ENCODE data around the gene ZNF221. TPM values are rescaled to one million over a fixed set of nuclear protein-coding genes. Genes with fewer than 3 reads are reported as not detected.

ZNF221 gene
- total RNA-seq, 1 experiment from 2014 or later: 2.5 TPM

DNA sequence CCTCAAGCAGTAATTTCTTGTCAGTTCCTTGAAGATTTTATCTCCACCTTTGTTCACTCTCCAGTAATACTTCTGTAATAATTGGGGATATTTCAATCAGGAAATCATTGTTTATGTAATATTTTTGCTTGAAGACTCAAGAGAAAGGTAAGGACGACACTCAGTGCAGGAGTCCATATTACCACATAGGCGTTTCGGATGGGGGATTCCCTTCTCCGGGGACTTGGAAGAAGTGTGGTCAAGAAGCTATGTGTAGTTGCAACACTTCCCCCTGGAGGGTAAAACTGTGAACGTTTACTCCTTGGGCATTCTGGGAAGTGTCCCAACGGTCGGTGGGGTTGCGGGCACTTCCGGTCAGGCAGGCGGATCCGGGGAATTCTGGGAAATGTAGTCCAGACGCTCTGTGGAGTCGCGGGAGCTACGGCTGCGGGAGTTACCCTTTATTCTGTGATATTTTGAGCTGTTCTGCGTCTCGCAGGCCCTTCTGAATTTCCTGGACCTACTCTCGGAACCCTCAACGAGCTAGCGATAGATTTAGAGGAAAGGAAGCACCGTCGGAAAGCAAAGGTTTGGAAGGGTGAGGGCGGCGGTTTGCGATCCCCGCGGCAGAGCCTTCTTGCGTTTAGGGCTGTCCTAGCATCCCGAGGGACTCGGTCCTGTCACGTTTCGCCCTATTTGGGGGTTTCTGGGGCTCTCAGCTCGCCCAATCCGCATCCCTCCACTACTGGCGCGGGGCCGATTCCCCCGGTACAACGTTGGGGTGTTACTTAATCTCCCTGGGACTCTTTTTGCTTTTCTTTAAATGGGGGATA lies at the start of gene ZNF221 (continued):
- TF ChIP-seq REST (IDR thresholded peaks at IDR 0.05; ENCODE audit: low read depth): no peak
- TF ChIP-seq EZH2 (IDR thresholded peaks at IDR 0.05): no peak

- Histone ChIP-seq H3K9me3 (ENCODE audit: control insufficient read depth in 1 of 2, insufficient read depth in 1 of 2, low read depth in 1 of 2, low read length in 2 of 2) (no peaks in the 10 kb centered on the region; a peak in 2 of 4 replicates), H3K4me1 (ENCODE audit: control insufficient read depth in 1 of 2, insufficient read depth in 2 of 2, low read length in 2 of 2) (no peaks in the 10 kb centered on the region), H3K27me3 (ENCODE audit: insufficient read depth, low read length) (no peaks in the 10 kb centered on the region), H3K36me3 (ENCODE audit: control insufficient read depth in 1 of 2, insufficient read depth in 2 of 2, low read length in 2 of 2) (no peaks in the 10 kb centered on the region), H4K20me1 (ENCODE audit: insufficient read depth) (no peaks in the 10 kb centered on the region), H3K4me2 (ENCODE audit: low read length) (no peak overlapping the region), H3K79me2 (ENCODE audit: insufficient read depth, low read length) (no peaks in the 10 kb centered on the region), H3K4me3 (replicated peaks in 1 of 2; ENCODE audit: low read depth in 1 of 2, low read length in 2 of 2) (no peak overlapping the region), H2AFZ (ENCODE audit: low read depth, low read length, poor library complexity, severe bottlenecking) (no peak overlapping the region), H3K9me2 (ENCODE audit: insufficient read depth) (no peaks in the 10 kb centered on the region), H3K27ac (ENCODE audit: low read depth, low read length) (no peak overlapping the region), H3K9ac (ENCODE audit: low read length) (no peak overlapping the region)
- CTCF ChIA-PET: no interaction called here
- POLR2A ChIA-PET: no interaction called here
- no TSS peak for BruUV-seq (replicated peaks)
- DNase-seq (ENCODE audit: low read depth, low spot score): no peak
- RAD21 ChIA-PET (ENCODE audit: low non-redundant PET in 1 of 2, low total read pairs in 2 of 2, uncharacterized antibody in 2 of 2, unreplicated experiment in 2 of 2): no interaction called here
- ATAC-seq: no peak
- intact Hi-C loops (cut with micrococcal nuclease): no loop called here
- no peak for TF ChIP-seq MAX (IDR thresholded peaks at IDR 0.05)
- no peak for TF ChIP-seq FOSL1 (IDR thresholded peaks at IDR 0.05; ENCODE audit: low read depth)
- no peak for TF ChIP-seq REST (IDR thresholded peaks at IDR 0.05; ENCODE audit: low read depth)
- TF ChIP-seq POLR2AphosphoS5 (IDR thresholded peaks at IDR 0.05; ENCODE audit: low read depth, low read length): no peak
- no peak for TF ChIP-seq ELF1 (IDR thresholded peaks at IDR 0.05; ENCODE audit: borderline replicate concordance, low read depth)
- TF ChIP-seq SRF (IDR thresholded peaks at IDR 0.05; ENCODE audit: low read depth): no peak
- TF ChIP-seq, protein P1, sequence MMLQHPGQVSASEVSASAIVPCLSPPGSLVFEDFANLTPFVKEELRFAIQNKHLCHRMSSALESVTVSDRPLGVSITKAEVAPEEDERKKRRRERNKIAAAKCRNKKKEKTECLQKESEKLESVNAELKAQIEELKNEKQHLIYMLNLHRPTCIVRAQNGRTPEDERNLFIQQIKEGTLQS (IDR thresholded peaks at IDR 0.05): no peak
- no peak for TF ChIP-seq ZNF274 (IDR thresholded peaks at IDR 0.05; ENCODE audit: low read depth, low read length)
- TF ChIP-seq EZH2phosphoT487 (IDR thresholded peaks at IDR 0.05; ENCODE audit: borderline replicate concordance): no peak
- TF ChIP-seq CEBPB (IDR thresholded peaks at IDR 0.05; ENCODE audit: low read depth): no peak
- no peak for TF ChIP-seq CBX3 (IDR thresholded peaks at IDR 0.05; ENCODE audit: low read depth)
- TF ChIP-seq RAD21 (IDR thresholded peaks at IDR 0.05; ENCODE audit: low read depth): no peak
- TF ChIP-seq YY1 (IDR thresholded peaks at IDR 0.05; ENCODE audit: extremely low read depth, insufficient replicate concordance, low read depth, low read length): no peak
- TF ChIP-seq EGR1 (IDR thresholded peaks at IDR 0.05; ENCODE audit: low read depth): no peak
Observed at GRCh38 chr19:43901395-43902390, 49.3 kb upstream of the ZNF221 start.
